ENCODE data around the gene ZMYM4. TPM values are rescaled to one million over a fixed set of nuclear protein-coding genes. Genes with fewer than 3 reads are reported as not detected.

ZMYM4 gene
- total and polyA plus RNA-seq, 4 donors = 9.0 to 63.8 (median 21.7) TPM

DNA sequence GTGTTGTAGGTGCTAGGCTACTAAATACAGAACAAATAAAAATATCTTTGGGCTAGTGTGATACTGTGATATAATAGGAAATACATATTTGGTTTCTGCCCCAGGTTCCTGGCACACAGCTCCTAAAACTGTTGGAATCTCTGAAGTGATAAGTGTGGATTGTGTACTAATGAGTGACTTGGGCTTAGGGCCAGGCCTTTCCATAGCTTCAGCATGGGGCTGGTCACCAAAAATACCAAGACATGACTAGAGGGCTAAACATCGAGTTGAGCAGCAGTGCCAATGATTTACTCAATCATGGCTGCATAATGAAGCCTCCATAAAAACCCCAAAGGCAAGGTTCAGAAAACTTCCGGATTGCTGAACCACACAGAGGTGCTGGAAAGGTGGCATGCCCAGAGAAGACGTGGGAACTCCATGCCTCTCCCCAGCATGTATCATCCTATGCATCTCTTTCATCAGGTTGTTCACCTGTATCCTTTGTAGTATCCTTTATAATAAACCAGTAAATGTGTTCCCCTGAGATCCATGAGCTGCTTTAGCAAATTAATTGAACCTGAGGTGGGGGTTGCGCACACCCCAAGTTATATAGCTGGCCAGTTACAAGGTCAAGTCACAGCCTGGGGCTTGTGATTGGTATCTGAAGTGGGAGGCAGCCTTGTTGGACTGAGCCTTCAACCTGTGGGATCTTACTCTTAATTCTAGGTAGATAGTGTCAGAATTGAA lies 51.6 kb downstream of the ZMYM4 start:
- TF ChIP-seq, protein P1, sequence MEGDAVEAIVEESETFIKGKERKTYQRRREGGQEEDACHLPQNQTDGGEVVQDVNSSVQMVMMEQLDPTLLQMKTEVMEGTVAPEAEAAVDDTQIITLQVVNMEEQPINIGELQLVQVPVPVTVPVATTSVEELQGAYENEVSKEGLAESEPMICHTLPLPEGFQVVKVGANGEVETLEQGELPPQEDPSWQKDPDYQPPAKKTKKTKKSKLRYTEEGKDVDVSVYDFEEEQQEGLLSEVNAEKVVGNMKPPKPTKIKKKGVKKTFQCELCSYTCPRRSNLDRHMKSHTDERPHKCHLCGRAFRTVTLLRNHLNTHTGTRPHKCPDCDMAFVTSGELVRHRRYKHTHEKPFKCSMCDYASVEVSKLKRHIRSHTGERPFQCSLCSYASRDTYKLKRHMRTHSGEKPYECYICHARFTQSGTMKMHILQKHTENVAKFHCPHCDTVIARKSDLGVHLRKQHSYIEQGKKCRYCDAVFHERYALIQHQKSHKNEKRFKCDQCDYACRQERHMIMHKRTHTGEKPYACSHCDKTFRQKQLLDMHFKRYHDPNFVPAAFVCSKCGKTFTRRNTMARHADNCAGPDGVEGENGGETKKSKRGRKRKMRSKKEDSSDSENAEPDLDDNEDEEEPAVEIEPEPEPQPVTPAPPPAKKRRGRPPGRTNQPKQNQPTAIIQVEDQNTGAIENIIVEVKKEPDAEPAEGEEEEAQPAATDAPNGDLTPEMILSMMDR (IDR thresholded peaks at IDR 0.05; ENCODE audit: control extremely low read depth, extremely low read depth) = no peak
- Histone ChIP-seq H3K27ac (ENCODE audit: low read depth in 1 of 2, low read length in 1 of 2) (peak overlapping the region in 1 of 2 donors; percentile 92), H3K36me3 (ENCODE audit: control insufficient read depth in 4 of 4, insufficient read depth in 4 of 4, low read length in 4 of 4) (no peaks in the 10 kb centered on the region), H3K9me3 (ENCODE audit: control insufficient read depth in 4 of 4, insufficient read depth in 3 of 4, low read length in 3 of 4) (no peaks in the 10 kb centered on the region), H3K4me1 (ENCODE audit: control insufficient read depth in 5 of 5, insufficient read depth in 5 of 5, low read length in 5 of 5) (peaks cover 0 to 22% (median 0%) of the 10 kb centered on the region in 5 donors), H3K4me3 (no peak overlapping the region), H3K9ac (ENCODE audit: insufficient read depth in 1 of 2, low read length in 2 of 2) (peak overlapping the region in 1 of 2 donors; percentile 19), H3K27me3 (ENCODE audit: control insufficient read depth in 3 of 3, insufficient read depth in 3 of 3, low read length in 2 of 3) (no peaks in the 10 kb centered on the region)
- WGBS, 2 donors = 79 to 90% methylated on average over 4 of the region's 4 CpGs
- ATAC-seq (ENCODE audit: insufficient read depth, low FRiP score) (no peak), DNase-seq (peak in 2 of 3 donors; percentile 31 to 43)

DNA sequence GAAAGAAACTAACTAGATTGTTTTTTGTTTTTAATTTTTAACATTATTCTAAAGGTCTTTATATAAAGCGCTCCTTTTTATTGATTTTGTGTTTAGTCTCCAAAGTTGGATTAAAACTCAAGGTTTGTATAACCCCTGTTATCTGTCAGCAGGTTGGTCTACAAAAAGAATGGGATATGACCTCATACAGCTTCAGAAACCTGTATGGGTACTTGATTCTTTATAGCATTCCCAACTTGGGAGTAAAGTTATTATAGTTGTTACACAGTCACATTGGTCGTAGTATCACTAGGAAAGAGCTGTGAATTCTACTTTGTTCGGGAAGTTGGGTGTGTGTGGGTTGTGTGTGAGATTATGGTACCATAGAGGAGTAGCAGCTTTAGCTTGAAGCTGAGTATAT lies 52.4 kb downstream of the ZMYM4 start:
- H3K4me3 ChIP-seq = no peak overlapping the region
- TF ChIP-seq, protein P1 (IDR thresholded peaks at IDR 0.05; ENCODE audit: control extremely low read depth, extremely low read depth) = no peak
- no peaks in the 10 kb centered on the region for H3K9me3 ChIP-seq (ENCODE audit: control insufficient read depth in 4 of 4, insufficient read depth in 3 of 4, low read length in 3 of 4)
- 82 to 94% methylated on average over 3 of the region's 3 CpGs for WGBS, 2 donors
- peak overlapping the region in 1 of 2 donors; percentile 81 for H3K27ac ChIP-seq (ENCODE audit: low read depth in 1 of 2, low read length in 1 of 2)
- DNase-seq = peak in 2 of 3 donors; percentile 6
- no peaks in the 10 kb centered on the region for H3K27me3 ChIP-seq (ENCODE audit: control insufficient read depth in 3 of 3, insufficient read depth in 3 of 3, low read length in 2 of 3)
- H3K36me3 ChIP-seq (ENCODE audit: control insufficient read depth in 4 of 4, insufficient read depth in 4 of 4, low read length in 4 of 4) = no peaks in the 10 kb centered on the region
- ATAC-seq (ENCODE audit: insufficient read depth, low FRiP score) = no peak
- H3K9ac ChIP-seq (ENCODE audit: insufficient read depth in 1 of 2, low read length in 2 of 2) = no peak overlapping the region
- H3K4me1 ChIP-seq (ENCODE audit: control insufficient read depth in 5 of 5, insufficient read depth in 5 of 5, low read length in 5 of 5) = peaks cover 0 to 22% (median 0%) of the 10 kb centered on the region in 5 donors

DNA sequence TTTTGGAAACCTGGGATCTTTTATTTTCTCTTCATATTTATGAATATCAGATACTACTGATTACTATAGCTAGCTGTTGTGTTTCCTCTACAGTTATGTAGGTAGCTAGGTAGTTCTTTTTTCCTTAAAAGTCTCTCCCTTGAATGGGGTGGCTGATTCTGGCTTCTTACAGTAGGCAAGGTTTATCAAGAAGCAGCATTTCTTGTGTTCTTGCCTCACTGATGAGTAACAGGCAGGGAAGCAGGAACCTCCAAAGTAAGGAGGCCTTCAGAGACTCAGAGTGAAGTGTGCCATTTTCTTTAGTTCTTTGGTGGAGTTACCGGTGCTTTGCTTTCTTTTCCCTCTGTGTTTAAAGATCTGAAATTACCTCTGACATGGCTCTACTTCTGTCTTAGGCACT lies 56.0 kb downstream of the ZMYM4 start:
- peaks cover 0 to 6% (median 2%) of the 10 kb centered on the region in 4 donors for H3K36me3 ChIP-seq (ENCODE audit: control insufficient read depth in 4 of 4, insufficient read depth in 4 of 4, low read length in 4 of 4)
- TF ChIP-seq, protein P1 (IDR thresholded peaks at IDR 0.05; ENCODE audit: control extremely low read depth, extremely low read depth) = no peak
- no peak overlapping the region for H3K27ac ChIP-seq (ENCODE audit: low read depth in 1 of 2, low read length in 1 of 2)
- no peaks in the 10 kb centered on the region for H3K27me3 ChIP-seq (ENCODE audit: control insufficient read depth in 3 of 3, insufficient read depth in 3 of 3, low read length in 2 of 3)
- H3K9me3 ChIP-seq (ENCODE audit: control insufficient read depth in 4 of 4, insufficient read depth in 3 of 4, low read length in 3 of 4) = no peaks in the 10 kb centered on the region
- no peak overlapping the region for H3K9ac ChIP-seq (ENCODE audit: insufficient read depth in 1 of 2, low read length in 2 of 2)
- H3K4me3 ChIP-seq = no peak overlapping the region
- no peak for DNase-seq
- ATAC-seq (ENCODE audit: insufficient read depth, low FRiP score) = no peak
- 88 to 91% methylated on average over 1 of the region's 1 CpG for WGBS, 2 donors
- peaks cover 0 to 17% (median 0%) of the 10 kb centered on the region in 5 donors for H3K4me1 ChIP-seq (ENCODE audit: control insufficient read depth in 5 of 5, insufficient read depth in 5 of 5, low read length in 5 of 5)
